ENCODE measurements around the gene WBP2NL.

WBP2NL gene

DNA sequence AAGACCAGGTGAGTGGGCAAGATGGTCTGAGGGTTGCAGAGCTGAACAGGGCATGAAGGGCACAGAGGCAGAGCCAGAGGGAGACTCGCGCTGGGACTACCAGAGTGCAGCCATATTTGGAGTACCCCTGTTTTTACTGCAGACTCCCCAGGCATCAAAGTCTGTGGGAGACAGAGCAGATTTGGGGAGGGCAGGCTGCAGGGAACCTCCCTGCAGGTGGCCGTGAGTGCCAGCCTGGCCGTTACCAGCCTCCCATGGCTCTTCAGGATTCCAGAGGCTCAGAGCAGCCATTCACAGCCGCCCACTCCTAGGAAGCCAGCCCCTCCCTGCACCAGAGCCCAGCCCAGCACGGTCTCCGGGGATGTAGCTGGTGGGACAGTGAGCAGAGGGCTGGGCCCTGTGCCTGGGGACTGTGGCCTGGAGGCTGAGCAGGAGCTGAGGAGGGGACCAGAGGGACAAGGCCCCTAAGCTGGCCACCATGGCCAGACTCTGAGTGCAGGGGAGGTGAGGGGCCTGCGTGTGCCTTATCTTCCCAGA is 29.4 kb upstream of the WBP2NL start, which contains the start of gene SEPTIN3:
Gene SEPTIN3 (plus strand): TSS at position 334 of the 537 bp plus-strand sequence. CDS start 2,050 bp downstream, outside the sequence.
- H3K27ac ChIP-seq, result no peak within 1 kb of the TSS
- H3K4me3 ChIP-seq (ENCODE audit: low read depth, low read length), result no peak within 1 kb of the TSS
- TF ChIP-seq CTCF (IDR thresholded peaks at IDR 0.05; ENCODE audit: low read depth, low read length), result no peak
- H3K9me3 ChIP-seq (ENCODE audit: severe bottlenecking), result no peaks in the 10 kb centered on the region
- no peak for DNase-seq
- no peaks in the 10 kb centered on the region for H3K36me3 ChIP-seq
- no peaks in the 10 kb centered on the region for H3K27me3 ChIP-seq (ENCODE audit: insufficient read depth, low read depth, severe bottlenecking)

- TF ChIP-seq CTCF (IDR thresholded peaks at IDR 0.05; ENCODE audit: low read depth, low read length), result no peak
- no peaks in the 10 kb centered on the region for H3K27me3 ChIP-seq (ENCODE audit: insufficient read depth, low read depth, severe bottlenecking)
- no peak overlapping the region for H3K4me3 ChIP-seq (ENCODE audit: low read depth, low read length)
- DNase-seq, result no peak
- H3K36me3 ChIP-seq, result no peaks in the 10 kb centered on the region
- no peaks in the 10 kb centered on the region for H3K9me3 ChIP-seq (ENCODE audit: severe bottlenecking)
- no peak overlapping the region for H3K27ac ChIP-seq
These were observed 28.0 kb upstream of the WBP2NL start for GRCh38 chr22:41970601-41971000.

DNA sequence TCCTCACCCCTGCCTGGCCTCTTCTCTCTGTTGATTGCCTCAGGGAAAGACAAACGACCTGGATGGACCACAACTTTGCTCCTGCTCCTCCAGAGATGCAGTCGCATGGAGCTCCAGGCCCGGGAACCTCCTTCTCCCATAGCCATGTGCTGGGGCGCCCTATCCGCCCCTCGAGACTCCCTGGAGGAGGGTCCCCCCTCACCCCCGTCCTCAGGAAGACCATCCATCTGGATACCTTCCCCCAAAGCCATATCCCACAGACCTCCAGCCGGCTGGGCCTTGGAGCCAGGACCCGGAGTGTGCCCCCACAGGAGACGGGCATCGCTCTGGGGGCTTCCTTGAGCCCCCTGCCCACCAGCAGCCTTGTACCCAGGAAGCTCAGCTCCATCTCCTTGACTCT is 27.2 kb upstream of the WBP2NL start:
- H3K36me3 ChIP-seq, result no peaks in the 10 kb centered on the region
- no peak overlapping the region for H3K27ac ChIP-seq
- TF ChIP-seq CTCF (IDR thresholded peaks at IDR 0.05; ENCODE audit: low read depth, low read length), result no peak
- DNase-seq, result no peak
- no peaks in the 10 kb centered on the region for H3K27me3 ChIP-seq (ENCODE audit: insufficient read depth, low read depth, severe bottlenecking)
- no peaks in the 10 kb centered on the region for H3K9me3 ChIP-seq (ENCODE audit: severe bottlenecking)
- no peak overlapping the region for H3K4me3 ChIP-seq (ENCODE audit: low read depth, low read length)

GRCh38 chr22:41974691-41975290 is 23.8 kb upstream of the WBP2NL start:
- H3K9me3 ChIP-seq (ENCODE audit: severe bottlenecking), result no peaks in the 10 kb centered on the region
- DNase-seq, result no peak
- H3K27ac ChIP-seq, result no peak overlapping the region
- H3K27me3 ChIP-seq (ENCODE audit: insufficient read depth, low read depth, severe bottlenecking), result no peaks in the 10 kb centered on the region
- TF ChIP-seq CTCF (IDR thresholded peaks at IDR 0.05; ENCODE audit: low read depth, low read length), result no peak
- no peaks in the 10 kb centered on the region for H3K36me3 ChIP-seq
- no peak overlapping the region for H3K4me3 ChIP-seq (ENCODE audit: low read depth, low read length)

- no peak for TF ChIP-seq CTCF (IDR thresholded peaks at IDR 0.05; ENCODE audit: low read depth, low read length)
- no peaks in the 10 kb centered on the region for H3K9me3 ChIP-seq (ENCODE audit: severe bottlenecking)
- H3K4me3 ChIP-seq (ENCODE audit: low read depth, low read length), result no peak overlapping the region
- no peak for DNase-seq
- no peaks in the 10 kb centered on the region for H3K36me3 ChIP-seq
- H3K27ac ChIP-seq, result no peak overlapping the region
- no peaks in the 10 kb centered on the region for H3K27me3 ChIP-seq (ENCODE audit: insufficient read depth, low read depth, severe bottlenecking)
These were observed 23.1 kb upstream of the WBP2NL start for GRCh38 chr22:41975299-41976069.
